ENCODE results near the gene PATJ.
"Not testable (repeated sequence)": the region's sequence is repeated elsewhere in the genome, so short reads cannot be mapped to it uniquely, and the experiment has no call there.

Gene PATJ

GRCh38 chr1:61819421-61819820, 77.1 kb downstream of the PATJ start:
- DNase-seq = no peak

- peak; percentile 31 for DNase-seq
These were observed 83.1 kb downstream of the PATJ start for GRCh38 chr1:61825393-61825792.

- no peak for DNase-seq
These were observed 86.5 kb downstream of the PATJ start for GRCh38 chr1:61828805-61829204.

GRCh38 chr1:61836649-61837048, 94.4 kb downstream of the PATJ start:
- no peak for DNase-seq

- not testable (repeated sequence) for DNase-seq
These were observed 95.3 kb downstream of the PATJ start for GRCh38 chr1:61837607-61838006.

- DNase-seq = no peak
These were observed 97.4 kb downstream of the PATJ start for GRCh38 chr1:61839679-61840078.

- no peak for DNase-seq
These were observed 99.8 kb downstream of the PATJ start for GRCh38 chr1:61842036-61842435.

GRCh38 chr1:61842863-61843514, 100.7 kb downstream of the PATJ start:
- no peak for DNase-seq

- no peak for DNase-seq
These were observed 101.7 kb downstream of the PATJ start for GRCh38 chr1:61844006-61844405.

GRCh38 chr1:61844664-61845063, 102.4 kb downstream of the PATJ start:
- not testable (repeated sequence) for DNase-seq

- no peak for DNase-seq
These were observed 109.0 kb downstream of the PATJ start for GRCh38 chr1:61851235-61851634.

- DNase-seq = no peak
These were observed 109.8 kb downstream of the PATJ start for GRCh38 chr1:61851849-61852669.

- DNase-seq = no peak
These were observed 110.4 kb downstream of the PATJ start for GRCh38 chr1:61852670-61853015.

- no peak for DNase-seq
These were observed 111.3 kb downstream of the PATJ start for GRCh38 chr1:61853583-61853982.

- DNase-seq = no peak
These were observed 122.2 kb downstream of the PATJ start for GRCh38 chr1:61864489-61864888.

- no peak for DNase-seq
These were observed 123.5 kb downstream of the PATJ start for GRCh38 chr1:61865646-61866220.

GRCh38 chr1:61869691-61870109, 127.4 kb downstream of the PATJ start:
- no peak for DNase-seq

GRCh38 chr1:61872206-61872605, 129.9 kb downstream of the PATJ start:
- no peak for DNase-seq

- no peak for DNase-seq
These were observed 131.3 kb downstream of the PATJ start for GRCh38 chr1:61873581-61873980.

- no peak for DNase-seq
These were observed 131.7 kb downstream of the PATJ start for GRCh38 chr1:61873994-61874393.

- DNase-seq = no peak
These were observed 132.9 kb downstream of the PATJ start for GRCh38 chr1:61875198-61875597.

GRCh38 chr1:61879887-61880474, 137.7 kb downstream of the PATJ start:
- not testable (repeated sequence) for DNase-seq

- no peak for DNase-seq
These were observed 145.0 kb downstream of the PATJ start for GRCh38 chr1:61887076-61887867.

All from right hindlimb (tissue), 1 donor.